Astrocyte of the hippocampus (primary cell): ENCODE measurements around the gene BACH2.
"Not testable (repeated sequence)": the region's sequence is repeated elsewhere in the genome, so short reads cannot be mapped to it uniquely, and the experiment has no call there.

Source experiments
- DNase-seq: peaks from one replicate; pipeline ENCODE4 v3.0.0; 2011; ENCODE audit warnings: low read depth, low spot score

Gene BACH2

DNA sequence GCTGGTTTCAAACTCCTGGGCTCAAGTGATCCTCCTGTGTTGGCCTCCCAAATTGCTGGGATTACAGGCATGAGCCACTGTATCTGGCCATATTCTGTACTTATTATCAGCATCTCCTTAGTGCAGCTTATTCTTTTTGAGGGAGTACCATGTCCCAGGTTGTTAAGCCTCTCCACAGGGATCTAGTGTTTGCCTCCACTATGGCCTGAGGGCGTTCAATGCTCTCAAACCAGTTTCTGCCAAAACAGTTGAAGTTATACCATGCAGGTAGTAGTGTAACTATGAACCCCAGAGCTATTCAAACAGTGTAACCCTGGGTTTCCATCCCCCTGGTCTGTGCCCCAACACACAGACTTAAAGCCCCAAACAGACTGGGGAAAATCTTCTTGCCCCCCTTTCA, 81.7 kb downstream of the BACH2 start:
- DNase-seq: no peak

DNA sequence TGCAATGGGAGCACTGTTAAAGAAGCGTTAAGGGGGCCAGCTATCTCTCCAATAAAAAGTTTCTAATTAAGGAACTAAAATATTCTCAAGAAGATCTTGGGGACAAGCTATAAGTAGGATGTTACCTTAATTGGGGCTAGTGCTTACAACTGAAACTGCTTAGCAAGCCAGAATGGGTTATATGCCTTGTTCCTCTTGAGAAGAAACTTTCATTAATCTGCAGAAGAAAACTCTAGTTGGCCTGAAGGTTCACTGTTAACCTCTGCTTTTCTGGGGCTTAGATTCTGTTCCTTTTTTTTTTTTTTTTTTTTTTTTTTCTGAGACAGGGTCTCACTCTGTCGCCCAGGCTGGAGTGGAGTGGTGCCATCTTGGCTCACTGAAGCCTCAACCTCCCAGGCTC, 82.2 kb downstream of the BACH2 start:
- DNase-seq: no peak

DNA sequence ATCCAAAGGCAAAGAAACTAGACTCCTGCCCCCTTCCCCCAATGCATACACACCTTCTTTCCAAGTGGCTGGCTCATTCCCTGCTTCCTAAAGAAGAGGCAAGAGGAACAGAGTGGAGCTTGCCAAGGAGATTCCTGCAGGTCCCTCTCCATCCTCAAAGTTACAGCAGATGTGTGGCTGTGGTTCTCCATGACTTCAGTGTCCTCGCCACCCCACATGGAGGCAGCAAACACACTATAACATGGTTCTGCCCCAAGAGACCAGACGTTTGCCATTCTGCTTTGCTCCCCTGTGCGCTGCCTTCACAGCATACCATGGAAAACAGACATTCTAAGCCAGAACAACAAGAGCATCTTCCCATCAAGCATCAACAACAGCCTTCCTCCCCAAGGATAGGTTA, 84.4 kb downstream of the BACH2 start:
- DNase-seq: no peak

DNA sequence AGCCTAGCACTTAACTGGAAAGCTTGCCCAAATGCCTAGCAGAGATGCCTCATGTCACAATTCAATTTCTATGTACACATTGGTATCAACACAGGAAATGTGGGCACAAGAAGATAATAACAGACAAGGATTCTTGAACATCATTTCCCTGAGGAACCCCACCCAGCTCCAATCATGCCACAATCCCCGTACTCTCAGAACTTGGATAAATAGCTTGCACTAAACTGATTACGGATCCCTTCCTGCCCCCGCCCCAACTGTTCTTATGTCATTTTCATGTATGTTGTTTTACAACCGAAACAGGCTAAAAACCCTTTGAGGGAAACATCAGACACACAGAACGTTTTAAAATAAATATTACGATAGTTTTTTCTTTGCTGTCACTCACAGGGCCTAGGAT, 87.1 kb downstream of the BACH2 start:
- no peak for DNase-seq

DNA sequence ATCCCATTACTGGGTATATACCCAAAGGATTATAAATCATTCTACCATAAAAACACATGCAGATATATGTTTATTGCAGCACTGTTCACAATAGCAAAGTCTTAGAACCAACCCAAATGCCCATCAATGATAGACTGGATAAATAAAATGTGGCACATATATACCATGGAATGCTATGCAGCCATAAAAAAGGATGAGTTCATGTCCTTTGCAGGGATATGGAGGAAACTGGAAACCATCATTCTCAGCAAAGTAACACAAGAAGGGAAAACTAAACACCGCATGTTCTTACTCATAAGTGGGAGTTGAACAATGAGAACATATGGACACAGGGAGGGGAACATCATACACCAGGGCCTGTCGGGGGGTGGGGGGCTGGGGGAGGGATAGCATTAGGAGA, 88.0 kb downstream of the BACH2 start:
- not testable (repeated sequence) for DNase-seq

DNA sequence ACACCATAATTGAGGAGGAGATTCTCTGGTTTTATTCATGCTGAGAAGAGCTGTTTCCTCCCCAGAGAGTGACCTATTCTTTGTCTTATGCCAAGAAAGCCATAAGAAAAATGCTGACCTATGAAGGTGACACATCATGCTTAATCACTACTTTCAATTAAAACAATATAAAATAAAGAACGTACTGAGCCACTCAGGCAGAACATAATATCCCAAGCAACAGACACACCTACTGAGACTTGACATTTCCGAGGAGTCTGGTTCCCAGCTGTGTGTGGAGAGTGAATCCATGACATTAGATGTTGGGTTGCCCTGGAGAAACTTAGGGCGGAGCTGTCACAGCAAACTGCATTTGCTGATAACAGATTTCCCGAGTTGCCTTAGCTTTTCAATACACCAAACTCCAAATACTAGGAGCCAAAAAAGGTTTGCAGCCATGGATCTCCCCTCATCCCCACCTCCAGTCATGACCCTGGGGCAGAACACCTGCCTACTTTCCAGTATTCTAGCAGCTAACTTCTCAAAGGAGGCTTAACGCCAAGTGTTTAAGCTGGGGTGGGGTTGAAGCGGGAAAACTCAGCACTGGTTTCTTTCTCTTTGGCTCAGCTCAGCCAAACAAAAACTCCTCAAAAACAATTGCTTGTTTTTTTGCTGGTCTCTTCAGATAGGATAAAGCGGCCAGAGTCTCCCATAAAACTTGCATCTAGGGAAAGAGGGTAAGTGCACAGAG, 92.2 kb downstream of the BACH2 start:
- no peak for DNase-seq

DNA sequence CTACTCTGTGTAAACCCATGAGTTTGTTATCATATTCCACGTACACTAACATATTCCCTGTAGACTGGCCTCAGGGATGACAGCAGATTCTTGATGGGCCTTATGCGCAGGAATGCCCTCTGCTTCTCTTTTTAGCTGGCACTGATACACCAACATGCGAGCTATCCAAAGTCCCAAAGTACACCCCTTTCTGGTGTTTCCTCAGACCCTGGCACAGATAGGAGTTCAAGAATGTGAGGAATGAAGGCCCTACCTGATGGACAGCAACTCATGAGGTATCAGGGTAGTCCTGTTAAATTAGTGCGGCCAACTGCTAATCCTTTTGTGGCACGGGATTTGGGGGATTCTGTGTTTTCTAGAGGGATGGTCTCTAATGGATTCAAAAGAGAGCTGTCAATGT, 93.0 kb downstream of the BACH2 start:
- no peak for DNase-seq

DNA sequence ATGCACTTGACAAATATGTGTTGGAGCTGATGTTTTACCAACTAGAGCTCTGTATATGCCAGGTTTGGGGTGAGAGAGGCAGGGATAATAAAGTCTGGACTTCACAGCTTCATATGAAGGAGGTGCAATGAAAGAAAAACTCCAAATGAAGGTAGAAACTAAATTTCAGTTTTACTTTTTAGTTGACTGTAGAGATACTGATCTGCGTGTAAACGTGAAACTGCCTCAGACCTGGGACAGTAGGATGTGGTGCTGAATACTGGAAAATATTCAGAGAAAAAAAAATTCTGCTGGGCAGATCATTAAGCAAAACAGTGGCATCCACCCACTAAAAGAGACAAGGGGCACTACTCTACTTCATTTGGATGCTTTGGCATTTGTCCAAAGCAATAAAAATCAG, 94.5 kb downstream of the BACH2 start:
- no peak for DNase-seq

DNA sequence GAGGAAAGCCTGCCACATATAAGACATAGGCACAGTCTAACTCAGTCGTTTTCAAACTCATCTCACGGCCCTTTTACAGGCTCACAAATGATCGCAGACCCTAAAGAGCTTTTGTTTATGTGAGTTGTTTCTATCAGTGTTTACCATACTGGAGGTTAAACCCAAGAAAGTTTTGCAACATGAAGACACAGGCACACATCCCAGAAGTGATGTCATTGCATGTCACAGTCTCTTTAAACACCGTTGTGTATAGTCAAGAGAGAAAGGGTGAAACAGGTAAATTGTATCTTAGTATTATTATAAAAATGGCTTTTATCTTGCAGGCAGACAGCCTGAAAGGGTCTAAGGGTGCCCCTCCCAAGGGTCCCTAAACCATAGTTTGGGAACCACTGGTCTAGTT, 96.7 kb downstream of the BACH2 start:
- DNase-seq: no peak

DNA sequence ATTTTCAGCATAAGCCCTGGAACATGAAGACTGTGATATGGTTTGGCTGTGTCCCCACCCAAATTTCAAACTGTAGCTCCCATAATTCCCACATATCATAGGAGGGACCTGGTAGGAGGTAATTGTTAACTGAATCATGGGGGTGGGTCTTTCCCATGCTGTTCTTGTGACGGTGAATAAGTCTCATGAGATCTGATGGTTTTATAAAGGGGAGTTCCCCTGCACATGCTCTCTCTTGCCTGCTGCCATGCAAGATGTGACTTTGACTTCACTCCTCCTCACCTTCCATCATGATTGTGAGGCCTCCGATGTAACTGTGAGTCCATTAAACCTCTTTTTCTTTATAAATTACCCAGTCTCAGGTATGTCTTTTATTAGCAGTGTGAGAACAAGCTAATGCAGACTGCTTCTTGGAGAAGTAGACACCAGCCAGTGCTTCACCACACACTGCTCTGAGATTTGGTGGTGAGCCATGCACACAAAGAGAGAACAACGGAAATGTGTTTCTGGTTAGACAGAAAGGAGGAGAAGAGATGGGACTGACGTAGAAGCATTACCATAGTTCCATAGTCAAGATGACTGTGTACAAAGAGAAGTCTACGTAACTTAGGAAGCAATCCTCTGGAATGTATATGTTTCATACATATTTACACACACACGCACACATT, 97.8 kb downstream of the BACH2 start:
- no peak for DNase-seq

DNA sequence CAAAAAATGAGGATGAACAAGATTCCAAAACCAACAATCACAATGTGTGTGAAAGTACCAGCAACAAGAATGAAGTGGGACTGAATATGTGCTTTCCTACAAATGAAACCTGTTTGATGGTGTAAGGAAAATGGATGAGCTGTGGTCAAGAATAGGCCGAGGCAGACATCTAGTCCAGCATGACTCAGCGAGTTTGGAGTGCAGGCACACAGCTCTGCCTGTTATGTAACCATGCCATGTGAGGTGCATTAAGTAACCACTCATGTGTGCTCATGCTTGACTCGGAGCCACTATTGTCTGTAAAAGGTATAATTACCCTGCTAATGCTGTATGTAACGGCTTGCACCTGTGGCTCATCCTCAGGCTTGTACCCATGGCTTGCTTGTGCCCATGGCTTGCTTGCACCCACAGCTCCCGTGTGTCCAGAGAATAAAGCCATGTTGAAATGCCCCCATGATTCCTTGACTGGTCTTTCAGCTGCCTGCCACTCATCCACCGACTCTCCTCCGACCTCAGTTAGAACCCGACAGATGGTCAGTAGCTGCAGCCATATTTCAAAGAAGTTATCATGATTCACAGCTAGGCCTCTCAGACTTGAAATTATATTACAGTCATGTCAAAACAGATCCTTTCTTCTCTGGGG, 98.7 kb downstream of the BACH2 start:
- DNase-seq: peak; percentile 48

DNA sequence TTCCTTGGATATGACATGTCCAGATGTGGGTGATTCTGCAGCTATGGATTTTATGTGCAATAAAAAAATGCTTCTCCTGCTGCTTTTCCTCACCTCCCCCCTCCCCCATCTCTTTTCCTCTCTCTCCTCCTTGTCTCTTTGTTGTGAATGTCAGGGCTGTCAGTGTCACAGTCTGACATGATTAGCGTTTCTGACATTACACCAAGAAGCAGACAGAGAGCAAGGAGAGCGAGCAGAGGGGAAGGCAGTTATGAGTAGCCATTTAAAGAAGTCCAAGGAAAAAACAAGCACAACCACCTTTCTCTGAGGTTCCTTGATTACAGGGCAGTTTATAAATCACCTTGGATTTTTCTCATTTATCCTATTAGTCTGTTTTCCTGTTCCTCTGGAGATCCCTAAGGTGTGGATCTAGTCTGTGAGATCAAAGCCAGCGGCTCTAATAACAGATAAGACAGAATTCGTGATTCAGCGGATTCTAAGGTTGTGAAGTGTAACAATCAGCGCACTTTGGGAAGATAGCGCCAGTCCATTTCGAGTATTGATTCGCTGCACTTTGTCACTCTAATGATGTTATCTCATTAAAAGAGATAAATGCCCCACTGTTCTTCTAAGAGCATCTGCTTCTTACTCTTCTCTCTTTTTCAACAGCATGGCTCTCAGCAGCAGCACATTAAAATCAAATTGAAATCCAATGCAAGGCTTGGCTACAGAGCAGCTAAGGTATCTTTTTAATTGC, 101.4 kb downstream of the BACH2 start:
- no peak for DNase-seq

DNA sequence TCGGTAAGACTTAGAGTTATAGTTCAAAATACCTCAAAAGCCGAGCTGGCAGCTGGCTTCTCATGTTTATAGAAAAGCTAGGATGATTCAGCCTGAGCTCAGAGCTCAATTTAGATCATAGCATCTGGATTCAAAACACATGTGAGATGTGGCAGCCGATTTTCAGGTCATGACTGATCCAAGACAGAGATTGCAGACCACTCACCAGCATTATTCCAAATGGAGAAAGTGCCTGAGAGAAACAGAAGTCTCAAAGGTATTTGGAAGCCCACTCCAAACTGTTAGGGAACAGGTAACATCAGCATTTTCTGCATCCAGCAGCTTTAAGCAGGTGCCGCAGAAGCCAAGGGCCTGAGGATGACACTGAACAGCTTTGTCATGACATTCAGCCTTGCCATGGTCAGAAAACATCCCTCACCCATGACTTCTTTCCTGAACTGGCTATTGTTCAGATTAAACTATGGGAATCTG, 102.2 kb downstream of the BACH2 start:
- DNase-seq: peak; percentile 68

DNA sequence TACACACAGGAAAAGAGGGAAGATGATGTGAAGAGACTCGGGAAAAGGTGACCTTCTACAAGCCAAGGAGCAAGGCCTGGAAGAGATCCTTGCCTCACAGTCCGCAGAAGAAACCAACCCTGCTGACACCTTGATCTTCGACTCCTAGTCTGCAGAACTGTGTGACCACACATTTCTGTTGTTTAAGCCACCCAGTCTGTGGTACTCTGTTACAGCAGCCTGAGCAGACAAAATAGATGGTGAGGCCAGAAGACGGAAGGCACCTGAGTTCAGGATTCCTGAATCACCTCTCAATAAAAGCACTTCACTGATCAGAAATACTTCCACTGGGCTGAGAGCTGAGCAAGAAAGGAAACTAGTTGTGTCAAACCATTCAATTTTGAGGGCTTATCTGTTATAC, 103.3 kb downstream of the BACH2 start:
- no peak for DNase-seq

DNA sequence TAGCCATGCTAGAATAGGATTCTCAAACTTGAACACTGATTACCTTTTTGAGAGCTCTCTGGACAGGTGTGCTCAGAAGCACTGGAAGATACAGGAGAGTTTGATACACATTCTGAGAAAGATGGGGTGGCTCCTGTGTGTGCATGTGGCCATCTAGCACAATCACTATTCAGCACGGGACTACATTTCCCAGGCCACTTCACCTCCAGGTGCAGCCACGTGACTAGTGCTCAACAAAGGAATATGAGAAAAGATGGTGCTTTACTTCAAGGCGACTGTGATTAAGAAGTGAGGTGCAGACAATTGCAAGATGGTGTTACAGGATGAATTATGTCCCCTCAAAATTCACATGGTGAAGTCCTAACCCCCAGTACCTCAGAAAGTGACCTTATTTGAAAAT, 103.8 kb downstream of the BACH2 start:
- no peak for DNase-seq

DNA sequence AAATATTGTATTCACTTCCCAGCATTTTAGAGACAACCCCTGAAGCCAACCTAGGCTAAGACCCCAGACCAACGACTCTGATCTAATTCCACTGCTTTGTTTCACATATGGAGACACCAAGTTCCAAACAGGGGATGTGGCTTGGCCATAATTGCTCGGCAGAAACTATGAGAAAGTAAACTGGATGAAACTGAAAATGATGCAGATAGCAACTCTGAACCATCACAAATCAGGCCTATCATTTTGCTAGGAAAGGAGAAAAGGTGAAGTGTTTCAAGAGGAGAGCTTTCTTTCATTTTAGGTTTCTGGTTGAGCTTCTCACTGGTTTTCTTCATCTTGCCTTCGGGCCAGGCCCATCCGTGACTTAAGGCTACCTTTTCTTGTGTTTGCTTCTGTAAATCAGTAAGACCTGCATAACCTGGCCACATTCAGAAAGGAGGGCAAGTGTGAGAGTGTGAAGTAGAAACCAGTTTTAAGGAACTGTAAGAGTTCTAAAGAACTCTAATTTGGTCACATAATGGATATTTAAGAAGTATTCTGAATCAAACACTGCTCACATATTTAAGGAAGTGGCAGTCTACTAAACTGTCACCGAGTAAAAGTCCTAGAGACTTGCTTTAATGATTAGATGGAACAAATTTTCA, 105.8 kb downstream of the BACH2 start:
- no peak for DNase-seq

DNA sequence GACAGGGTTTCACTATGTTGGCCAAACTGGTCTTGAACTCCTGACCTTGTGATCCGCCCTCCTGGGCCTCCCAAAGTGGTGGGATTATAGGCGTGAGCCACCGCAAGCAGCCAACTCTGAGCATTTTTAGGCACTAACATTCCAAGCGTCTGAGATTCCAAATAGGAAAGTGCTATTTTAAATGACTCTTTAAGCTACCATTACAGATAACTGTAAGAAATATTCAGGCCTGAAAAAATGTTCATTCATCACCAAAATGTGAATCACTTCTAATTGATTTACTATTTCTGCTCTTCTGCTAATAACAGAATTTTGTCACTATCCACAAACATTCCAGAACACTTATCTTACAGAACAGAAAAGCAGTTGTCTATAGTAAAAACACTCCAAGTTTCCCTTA, 106.5 kb downstream of the BACH2 start:
- DNase-seq: no peak

DNA sequence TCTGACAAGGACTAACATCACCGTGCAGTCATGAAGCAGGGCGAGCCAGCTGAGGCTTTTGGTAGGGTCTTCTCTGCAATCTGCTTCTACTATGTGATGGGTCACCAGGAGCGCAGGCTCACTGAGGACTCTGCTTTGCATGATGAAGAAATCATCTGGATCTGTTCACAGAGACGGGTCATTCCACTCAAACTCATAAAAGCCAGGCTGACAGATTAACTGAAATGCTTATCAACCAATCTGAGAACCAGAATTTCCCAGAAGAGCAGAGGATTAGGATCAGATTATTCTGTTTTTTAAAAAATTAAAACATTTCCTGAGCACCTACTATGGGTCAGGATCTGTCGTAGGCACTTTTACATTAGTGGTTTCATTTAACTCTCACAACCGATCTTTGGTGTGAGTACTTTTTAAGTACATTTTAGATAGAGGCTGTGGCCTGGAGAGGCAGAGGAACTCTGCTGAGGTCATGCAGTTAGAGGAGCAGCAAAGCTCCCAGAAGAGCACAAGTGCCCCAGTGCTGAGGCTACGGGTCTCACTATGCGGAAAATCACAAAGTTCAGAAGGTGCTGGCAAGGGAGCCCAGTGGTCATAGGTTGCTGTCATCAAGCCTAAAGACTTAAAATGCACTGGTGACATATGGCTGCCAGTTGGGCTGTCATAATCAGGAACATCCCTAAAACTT, 109.1 kb downstream of the BACH2 start:
- DNase-seq: no peak

DNA sequence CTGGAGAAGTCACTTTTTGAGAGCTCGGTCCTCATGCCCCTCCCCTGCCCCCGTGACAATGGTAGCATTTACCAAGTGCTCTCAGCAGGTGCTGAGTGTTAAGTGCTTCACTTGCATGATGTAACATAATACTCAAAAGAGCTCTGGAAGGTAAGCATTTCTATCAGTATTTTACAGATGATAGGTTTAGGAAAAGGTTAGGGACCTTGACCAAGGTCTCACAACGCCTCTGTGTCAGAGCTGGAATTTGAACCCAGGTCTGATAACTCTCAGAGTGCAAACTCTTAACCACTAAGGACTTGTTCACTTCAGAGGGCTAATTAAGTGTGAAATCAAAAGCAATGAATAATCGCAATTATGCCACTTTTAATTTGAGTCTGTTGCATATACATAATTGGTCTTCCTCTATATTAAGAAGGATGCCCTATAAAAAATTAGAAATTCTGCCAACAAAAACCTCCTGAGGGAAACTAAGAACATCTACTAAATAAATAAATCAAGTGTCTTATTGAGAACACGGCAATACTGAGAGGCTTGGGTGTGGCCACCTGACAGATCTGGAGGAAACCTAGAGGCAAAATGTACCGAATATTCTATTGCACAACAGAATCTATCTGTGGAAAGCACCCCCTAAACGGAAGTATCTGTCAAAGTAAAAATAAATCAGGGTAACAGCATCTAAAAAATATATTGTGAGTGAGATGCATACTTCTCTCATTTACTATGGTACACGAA, 109.8 kb downstream of the BACH2 start:
- no peak for DNase-seq

DNA sequence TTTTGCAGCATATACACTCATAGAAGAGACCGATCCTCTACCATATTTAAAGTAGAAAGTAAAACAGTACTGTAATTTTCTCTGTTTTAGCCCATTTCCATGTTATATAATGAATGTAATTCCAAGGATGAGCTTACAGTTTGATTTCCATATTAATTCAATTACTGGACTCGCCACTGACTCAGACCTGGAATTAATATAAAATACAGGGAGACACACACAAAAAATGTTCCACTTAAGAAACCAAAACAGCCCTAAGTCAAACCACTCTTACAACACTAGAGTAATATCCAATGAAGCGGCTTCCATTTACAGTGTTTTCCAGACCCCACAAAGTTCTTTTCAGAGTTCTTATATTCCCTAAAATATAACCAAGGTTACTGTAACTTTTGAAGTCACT, 110.6 kb downstream of the BACH2 start:
- no peak for DNase-seq
